ENCODE measurements around the gene LRSAM1.

DNA sequence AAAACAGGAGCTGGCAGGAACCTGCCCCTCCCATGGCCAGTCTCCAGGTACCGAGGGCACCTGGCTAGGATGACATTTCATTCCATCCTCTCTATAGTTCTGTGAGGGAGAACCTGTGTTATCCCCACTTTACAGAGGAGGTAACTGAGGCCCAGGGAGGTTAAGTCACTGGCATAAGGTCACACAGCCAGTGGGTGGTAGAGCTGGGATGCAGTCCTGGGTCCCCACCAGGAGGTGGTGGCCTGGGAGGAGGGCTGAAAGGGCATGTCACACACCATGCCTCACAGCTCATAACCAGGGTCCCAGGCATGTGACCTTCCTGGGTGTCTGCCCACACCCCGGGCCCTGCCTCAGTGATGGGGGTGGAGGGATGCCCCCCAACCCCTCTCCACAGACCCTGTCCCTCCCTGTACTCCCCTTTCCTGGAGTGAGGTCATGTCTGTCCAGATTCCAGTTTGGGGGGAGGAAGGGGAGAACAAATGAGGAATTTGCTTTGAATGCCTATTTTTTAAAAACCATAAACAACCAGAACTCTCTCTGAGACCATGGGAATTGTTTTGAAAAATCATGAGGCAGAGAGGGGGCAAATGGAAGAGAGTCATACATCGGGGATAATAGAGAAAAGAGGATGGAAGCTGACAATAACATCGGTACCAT, 83.1 kb downstream of the LRSAM1 start:
- TF ChIP-seq GATA2 (IDR thresholded peaks at IDR 0.05; ENCODE audit: low read depth, low read length): no peak
- no peak for TF ChIP-seq GATA3 (IDR thresholded peaks at IDR 0.05; ENCODE audit: low read depth, low read length)

Data from SH-SY5Y (cell line).